HG03575 (cell line): ENCODE measurements around the gene MTA3.
"Not testable (repeated sequence)": the region's sequence is repeated elsewhere in the genome, so short reads cannot be mapped to it uniquely, and the experiment has no call there.

ENCODE experiments used
- ATAC-seq: cut with Tn5 transposase; IDR thresholded peaks from one replicate; pipeline ENCODE4 v1.9.1; 2021; ENCODE audit not compliant: unreplicated experiment, insufficient number of reproducible peaks, low FRiP score; ENCODE audit errors: extremely low read depth

Gene MTA3

DNA sequence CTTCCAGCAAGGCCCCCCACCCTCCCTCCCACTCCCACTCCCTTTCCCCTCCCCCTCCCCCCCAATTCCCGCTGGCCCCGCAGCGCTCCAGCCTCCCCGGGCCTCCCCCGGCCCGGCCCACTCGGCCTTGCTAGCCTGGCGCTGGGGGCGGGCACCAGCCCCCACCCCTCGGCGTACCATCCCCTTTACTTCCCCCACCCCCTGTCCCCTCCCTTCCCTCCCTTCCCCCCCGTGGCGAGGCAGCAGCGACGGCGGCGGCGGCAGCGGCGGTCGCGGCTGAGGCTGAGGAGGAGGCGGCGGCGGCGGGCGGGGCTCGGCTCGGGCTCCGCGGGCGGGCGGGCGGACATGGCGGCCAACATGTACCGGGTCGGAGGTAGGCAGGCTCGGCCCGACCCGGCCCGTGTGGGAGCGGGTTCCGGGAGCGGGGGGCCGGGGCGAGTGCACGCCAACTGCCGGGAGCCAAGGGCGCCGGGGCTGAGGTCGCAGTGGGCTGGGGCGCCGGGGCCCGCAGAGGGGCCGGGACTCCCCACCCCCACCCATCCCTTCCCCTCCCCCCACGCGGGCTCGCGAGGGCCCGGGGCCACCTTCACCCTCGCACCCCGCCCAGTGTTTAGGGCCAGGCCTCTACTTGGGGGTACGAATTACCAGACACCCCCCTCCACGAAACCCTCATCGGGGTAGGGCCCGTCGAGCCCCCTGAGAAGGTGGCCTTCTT lies at the start of gene MTA3:
Gene MTA3, plus strand, starts transcription at position 232 of the 715 bp plus-strand sequence. Its CDS starts 114 bp downstream, at position 346.
- no peak for ATAC-seq

GRCh38 chr2:42519624-42520023 lies 48.8 kb upstream of the MTA3 start:
- ATAC-seq, result no peak

GRCh38 chr2:42522035-42522434 lies 46.4 kb upstream of the MTA3 start:
- ATAC-seq, result no peak

- no peak for ATAC-seq
Measured at GRCh38 chr2:42523341-42523740, 45.1 kb upstream of the MTA3 start.

- no peak for ATAC-seq
Measured at GRCh38 chr2:42532397-42532796, 36.0 kb upstream of the MTA3 start.

- ATAC-seq, result no peak
Measured at GRCh38 chr2:42537493-42537892, 30.9 kb upstream of the MTA3 start.

GRCh38 chr2:42542871-42543270 lies 25.6 kb upstream of the MTA3 start:
- no peak for ATAC-seq

DNA sequence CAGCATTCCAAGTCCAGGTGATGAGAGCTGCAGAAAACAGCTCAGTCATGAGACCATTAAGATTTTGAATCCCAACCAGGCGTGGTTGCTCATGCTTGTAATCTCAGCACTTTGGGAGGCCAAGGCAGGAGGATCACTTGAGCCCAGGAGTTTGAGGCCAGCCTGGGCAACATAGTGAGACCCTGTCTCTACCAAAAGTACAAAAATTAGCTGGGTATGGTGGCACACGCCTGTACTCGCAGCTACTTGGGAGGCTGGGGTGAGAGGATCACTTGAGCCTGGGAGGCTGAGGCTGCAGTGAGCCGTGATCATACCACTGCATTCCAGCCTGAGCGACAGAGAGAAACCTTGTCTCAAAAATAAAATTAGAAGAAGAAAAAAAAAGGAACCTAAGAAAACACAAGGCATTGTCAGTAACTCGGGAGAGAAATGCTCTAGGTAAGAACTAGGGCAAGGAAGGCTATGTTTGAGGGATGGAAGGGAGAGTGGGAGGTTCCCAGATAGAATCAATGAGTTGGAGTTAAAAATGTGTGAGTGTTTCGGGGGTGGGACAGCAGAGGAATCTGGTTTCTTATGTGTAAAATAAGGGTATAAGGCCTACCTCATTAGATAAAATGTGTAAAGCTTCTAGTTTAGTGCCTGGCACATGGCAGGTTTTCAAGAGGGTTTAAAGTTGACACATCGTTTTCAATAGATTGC lies 23.3 kb upstream of the MTA3 start:
- ATAC-seq, result no peak

DNA sequence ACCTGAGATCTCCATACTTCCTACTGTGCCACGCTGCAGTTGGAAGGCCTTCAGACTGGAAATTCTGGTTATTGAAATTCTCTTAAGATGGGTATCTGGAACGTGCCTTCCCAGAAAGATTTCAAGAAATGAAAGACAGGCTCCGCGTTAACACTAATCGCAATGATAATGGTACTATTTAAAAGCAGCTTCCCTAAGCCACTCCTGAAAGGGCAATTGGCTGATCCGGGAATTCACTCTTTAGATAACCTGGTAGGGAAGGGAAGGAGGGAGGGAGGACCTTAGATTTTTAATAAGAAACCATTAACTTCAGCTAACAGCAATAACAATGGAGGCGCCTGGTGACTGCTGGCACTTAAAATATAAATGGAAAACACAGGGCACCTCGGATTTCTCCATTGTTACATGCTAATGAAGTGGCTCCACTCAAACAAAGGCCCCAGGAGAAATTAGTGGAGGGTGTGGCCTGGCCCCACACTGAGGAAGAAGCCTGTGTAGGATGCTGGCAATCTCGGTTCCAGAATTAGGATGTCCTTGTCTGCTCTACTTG lies 22.5 kb upstream of the MTA3 start:
- no peak for ATAC-seq

- no peak for ATAC-seq
Measured at GRCh38 chr2:42547014-42547413, 21.4 kb upstream of the MTA3 start.

DNA sequence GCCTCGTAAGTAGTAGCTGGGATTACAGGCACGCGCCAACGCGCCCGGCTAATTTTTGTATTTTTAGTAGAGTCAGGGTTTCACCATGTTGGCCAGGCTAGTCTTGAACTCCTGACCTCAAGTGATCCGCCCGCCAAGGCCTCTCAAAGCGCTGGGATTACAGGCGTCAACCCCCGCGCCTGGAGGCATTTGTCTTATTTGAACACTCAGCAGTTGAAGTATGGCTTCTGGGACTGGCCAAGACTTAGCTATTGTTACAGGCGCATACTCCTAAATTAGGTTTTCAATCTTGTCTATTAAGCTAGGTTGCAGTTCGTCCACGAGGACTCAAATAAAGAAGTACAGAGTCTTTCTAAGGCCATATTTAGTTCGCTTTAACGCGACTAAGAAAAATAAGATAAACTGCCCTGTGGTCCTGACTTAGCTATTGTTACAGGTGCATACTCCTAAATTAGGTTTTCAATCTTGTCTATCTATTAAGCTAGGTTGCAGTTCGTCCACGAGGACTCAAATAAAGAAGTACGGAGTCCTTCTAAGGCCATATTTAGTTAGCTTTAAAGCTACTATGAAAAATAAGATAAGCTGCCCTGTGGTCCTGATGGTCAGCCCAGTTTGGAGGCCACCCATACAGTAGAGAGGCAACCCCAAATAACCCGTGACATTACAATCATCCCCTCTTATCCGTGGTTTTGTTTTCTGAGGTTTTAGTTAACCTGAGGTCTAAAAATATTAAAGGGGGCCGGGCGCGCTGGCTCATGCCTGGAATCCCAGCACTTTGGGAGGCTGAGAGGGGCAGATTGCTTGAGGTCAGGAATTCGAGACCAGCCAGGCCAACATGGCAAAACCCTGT lies 20.8 kb upstream of the MTA3 start:
- no peak for ATAC-seq

- no peak for ATAC-seq
Measured at GRCh38 chr2:42550870-42551269, 17.6 kb upstream of the MTA3 start.

DNA sequence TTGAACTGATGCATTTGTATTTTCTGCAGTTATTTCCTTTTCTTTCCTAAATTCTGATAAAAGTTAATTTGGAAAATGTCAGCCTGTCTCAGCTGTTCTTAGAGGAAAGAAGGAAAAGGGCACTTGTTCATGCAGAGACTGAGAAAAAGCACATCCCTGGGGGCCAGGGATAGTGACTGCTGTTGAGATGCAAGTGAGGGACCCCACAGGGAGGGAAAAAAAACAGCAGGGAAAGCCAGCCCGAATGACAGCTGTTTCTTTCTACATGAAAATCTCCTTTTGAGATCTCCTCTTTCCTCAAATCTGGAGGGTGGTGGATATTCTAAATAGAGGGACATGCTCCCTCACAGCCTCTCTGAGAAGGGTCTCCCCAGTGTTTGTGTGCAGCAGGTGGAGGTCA lies 14.0 kb upstream of the MTA3 start:
- ATAC-seq, result no peak

- ATAC-seq, result no peak
Measured at GRCh38 chr2:42556315-42556890, 12.0 kb upstream of the MTA3 start.

DNA sequence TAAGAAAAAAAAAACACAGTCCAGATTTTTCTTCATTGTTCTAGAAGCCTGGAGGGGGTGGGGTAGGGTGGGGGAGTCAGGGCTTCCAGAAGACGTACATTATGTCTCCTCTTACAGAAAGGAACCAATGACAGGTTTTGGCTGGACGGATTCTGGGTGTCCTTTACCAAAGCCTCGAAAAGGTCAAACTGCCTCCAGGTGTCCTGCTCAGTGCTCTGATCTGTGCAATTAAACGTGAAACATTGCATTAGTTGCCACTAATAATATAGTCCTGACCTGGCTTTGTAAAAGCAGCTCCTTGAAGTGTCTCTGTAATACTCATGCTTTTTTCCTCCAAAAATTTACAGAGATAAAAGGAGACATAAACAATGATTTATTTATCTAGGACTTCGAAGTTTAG lies 11.1 kb upstream of the MTA3 start:
- ATAC-seq, result no peak

DNA sequence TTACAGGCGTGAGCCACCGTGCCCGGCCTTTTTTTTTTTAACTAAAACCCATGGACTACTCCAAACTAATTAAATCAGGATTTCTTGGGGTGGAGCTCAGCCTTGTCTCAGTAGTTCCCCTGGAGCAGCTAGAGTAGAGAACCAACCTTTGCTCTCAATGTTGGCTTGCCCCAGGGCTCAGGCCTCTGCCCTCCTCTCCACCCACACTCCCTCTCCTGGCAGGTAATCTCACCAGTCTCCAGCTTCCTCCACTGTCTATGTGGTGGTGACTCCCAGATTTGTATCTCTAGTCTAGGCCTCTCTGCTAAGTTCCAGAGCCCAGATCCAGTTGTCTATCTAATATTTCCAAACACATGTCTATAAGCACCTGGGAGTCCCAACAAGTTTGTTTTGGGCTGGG lies 9.6 kb upstream of the MTA3 start:
- ATAC-seq, result no peak

GRCh38 chr2:42560133-42560532 lies 8.3 kb upstream of the MTA3 start:
- not testable (repeated sequence) for ATAC-seq

DNA sequence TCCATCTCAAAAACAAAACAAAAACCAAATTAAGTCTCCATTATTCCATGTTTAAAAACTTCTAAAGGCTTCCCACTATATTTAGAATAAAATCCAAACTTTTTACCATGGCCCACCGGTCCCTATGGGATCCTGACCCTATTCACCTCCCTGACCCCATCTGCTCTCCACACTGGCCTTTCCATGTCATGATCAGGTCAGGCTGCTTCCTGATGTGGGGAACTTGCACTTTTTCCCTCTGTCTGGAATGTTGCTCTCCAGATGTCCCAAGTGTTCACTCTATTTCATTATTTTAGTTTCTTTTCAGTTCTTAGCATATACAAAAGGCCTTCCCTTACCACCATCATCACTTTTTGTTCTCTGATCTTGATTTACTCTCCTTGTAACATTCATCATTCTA lies 7.5 kb upstream of the MTA3 start:
- ATAC-seq, result no peak

DNA sequence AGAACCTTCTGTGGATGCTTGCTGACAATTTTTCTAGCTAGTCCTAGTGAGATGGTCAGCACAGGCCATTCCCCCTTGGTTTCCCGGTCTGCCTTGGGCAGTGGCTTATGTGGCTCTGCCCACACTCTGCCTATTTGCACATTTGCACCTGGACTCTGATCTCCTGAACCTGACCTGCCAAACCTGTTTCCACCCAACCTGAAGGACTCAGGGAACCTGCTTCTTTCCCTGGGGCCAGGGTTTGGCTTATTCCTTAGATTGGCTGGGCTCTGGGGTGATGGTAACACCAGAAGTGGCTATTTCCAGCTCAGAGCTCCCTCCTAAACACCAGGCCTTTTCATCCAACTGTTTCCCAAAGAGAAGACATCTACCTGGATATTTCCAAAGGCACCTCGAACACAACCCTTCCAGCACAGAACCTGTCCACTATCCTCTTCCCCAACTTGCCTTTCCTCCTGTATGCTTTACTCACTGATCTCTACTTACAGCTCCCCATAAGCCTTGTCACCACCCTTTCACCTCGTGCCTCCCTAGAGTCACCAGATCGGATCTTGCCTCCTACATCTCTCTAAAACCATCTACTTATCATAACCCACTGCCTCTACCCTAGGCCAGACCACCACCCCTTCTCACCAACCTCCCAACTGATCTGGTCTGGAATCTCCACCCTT lies 5.8 kb upstream of the MTA3 start:
- ATAC-seq, result no peak
